Keratinocyte (primary cell): ENCODE data around the gene DAO. TPM values are rescaled to one million over a fixed set of nuclear protein-coding genes. Genes with fewer than 3 reads are reported as not detected.

ENCODE experiments used
- DNase-seq: peaks from one replicate; pipeline ENCODE4 v3.0.0-alpha.2; 2011; ENCODE audit warnings: low read depth, missing footprints, low spot score
- FAIRE-seq: peaks from 2 replicates; lab custom pipeline; 2011; peaks lifted over from hg19 to GRCh38; lab: Jason Lieb, UNC
- H2AFZ ChIP-seq: 2 replicates; pipeline ENCODE4 v1.6.0; 2012; ENCODE audit warnings: low read length, control low read depth, inconsistent platforms; ENCODE audit not compliant: control insufficient read depth
- H3K27ac ChIP-seq: 2 replicates; pipeline ENCODE4 v1.5.1; 2011; ENCODE audit warnings: low read length; ENCODE audit not compliant: control insufficient read depth, insufficient read depth
- H3K27me3 ChIP-seq: 3 replicates; pipeline ENCODE4 v1.6.0; 2011; ENCODE audit warnings: low read length; ENCODE audit not compliant: control insufficient read depth, insufficient read depth; ENCODE audit errors: extremely low read depth
- H3K36me3 ChIP-seq, 2 experiments: 2 replicates in 1 of 2; 3 replicates in 1 of 2; pipeline ENCODE4 v1.5.1; 2011; ENCODE audit warnings: low read length in 2 of 2, mild to moderate bottlenecking in 1 of 2; ENCODE audit not compliant: control insufficient read depth in 2 of 2, insufficient read depth in 2 of 2; ENCODE audit errors: extremely low read depth in 1 of 2
- H3K4me1 ChIP-seq: 3 replicates; pipeline ENCODE4 v1.5.1; 2011; ENCODE audit warnings: low read length; ENCODE audit not compliant: control insufficient read depth, insufficient read depth; ENCODE audit errors: extremely low read depth
- H3K4me2 ChIP-seq: 3 replicates; pipeline ENCODE4 v1.6.0; 2011; ENCODE audit warnings: low read depth, low read length; ENCODE audit not compliant: control insufficient read depth, insufficient read depth; ENCODE audit errors: extremely low read depth
- H3K4me3 ChIP-seq, 3 experiments: fragments of 200-600 bp in 1 of 3; sonication (generic) in 1 of 3; 2 replicates in 2 of 3; 3 replicates in 1 of 3; pipeline ENCODE4 v1.5.1; 2011 to 2016; ENCODE audit warnings: low read length in 3 of 3, mild to moderate bottlenecking in 3 of 3, control low read depth in 2 of 3, inconsistent platforms in 1 of 3, low read depth in 1 of 3, mixed read lengths in 1 of 3, mixed run types in 1 of 3, moderate library complexity in 1 of 3; ENCODE audit not compliant: control insufficient read depth in 2 of 3, insufficient read depth in 2 of 3; ENCODE audit errors: extremely low read depth in 1 of 3
- H3K79me2 ChIP-seq: 2 replicates; pipeline ENCODE4 v1.6.0; 2012; ENCODE audit warnings: low read length; ENCODE audit not compliant: control insufficient read depth, insufficient read depth
- H3K9ac ChIP-seq: 3 replicates; pipeline ENCODE4 v1.6.0; 2011; ENCODE audit warnings: low read length; ENCODE audit not compliant: control insufficient read depth, insufficient read depth; ENCODE audit errors: extremely low read depth
- H3K9me1 ChIP-seq: 3 replicates; pipeline ENCODE4 v1.6.0; 2011; ENCODE audit warnings: low read length; ENCODE audit not compliant: control insufficient read depth, insufficient read depth; ENCODE audit errors: extremely low read depth
- H3K9me3 ChIP-seq: 2 replicates; pipeline ENCODE4 v1.5.1; 2012; ENCODE audit warnings: low read depth, low read length; ENCODE audit not compliant: control insufficient read depth
- H4K20me1 ChIP-seq: 3 replicates; pipeline ENCODE4 v1.6.0; 2011; ENCODE audit warnings: low read length; ENCODE audit not compliant: control insufficient read depth, insufficient read depth; ENCODE audit errors: extremely low read depth
- CTCF ChIP-seq, 3 experiments: IDR thresholded peaks in 1 of 3; conservative IDR thresholded peaks in 1 of 3; optimal IDR thresholded peaks in 1 of 3; 2 replicates in 2 of 3; 3 replicates in 1 of 3; pipeline versions ENCODE3 to v1.5.1; 2011; ENCODE audit warnings: low read length in 3 of 3, mild to moderate bottlenecking in 3 of 3, moderate library complexity in 2 of 3, control low read depth in 1 of 3, inconsistent platforms in 1 of 3; ENCODE audit not compliant: insufficient read depth in 2 of 3; ENCODE audit errors: extremely low read depth in 1 of 3
- EZH2 ChIP-seq: IDR thresholded peaks from one replicate; pipeline ENCODE4 v1.6.1; 2012; ENCODE audit warnings: inconsistent platforms, mild to moderate bottlenecking, low read length, moderate library complexity
- dilution Hi-C: fragments of 300-500 bp; cut with MboI; formaldehyde crosslinking; loops from one replicate; pipeline ENCODE4 v1.7.0; 2020; ENCODE audit warnings: low sequenced_read_pairs; ENCODE audit not compliant: extremely low pct_ligation_motif_present
- polyA plus RNA-seq, 5 experiments: library from polyadenylated mRNA; depleted of rRNA in 3 of 5; stranded (reverse) in 3 of 5; stranded (forward) in 1 of 5; unstranded in 1 of 5; fragments of >200 nt; gene quantifications; 1 replicate in 1 of 5; 2 replicates in 3 of 5; 3 replicates in 1 of 5; pipeline versions ENCODE4 v1.2.1 to v1.2.3, GENCODE V29; 2011 to 2012; ENCODE audit warnings: missing spikeins in 2 of 5, low read depth in 1 of 5, low replicate concordance in 1 of 5

The DAO gene
- polyA plus RNA-seq, 1 donor (not counting 4 experiments of a cell fraction or from before 2014, with no cell fraction given) = not detected

- no peak overlapping the region for H3K27ac ChIP-seq
- no peak overlapping the region for H3K4me2 ChIP-seq
- TF ChIP-seq CTCF (optimal IDR thresholded peaks at IDR 0.05 in 1 of 3, IDR thresholded peaks at IDR 0.05 in 1 of 3, conservative IDR thresholded peaks at IDR 0.05 in 1 of 3; ENCODE audit: extremely low read depth in 1 of 3, insufficient read depth in 2 of 3, low read length in 3 of 3) (no peak), EZH2 (no peak)
- dilution Hi-C loops = no loop called here
- no peak overlapping the region for H3K9ac ChIP-seq
- H2AFZ ChIP-seq = no peak overlapping the region
- no peak for DNase-seq
- no peaks in the 10 kb centered on the region for H4K20me1 ChIP-seq
- no peaks in the 10 kb centered on the region for H3K27me3 ChIP-seq
- no peak overlapping the region for H3K4me3 ChIP-seq
- H3K4me1 ChIP-seq = no peaks in the 10 kb centered on the region
- H3K36me3 ChIP-seq = no peaks in the 10 kb centered on the region
- no peaks in the 10 kb centered on the region for H3K9me3 ChIP-seq
- no peaks in the 10 kb centered on the region for H3K9me1 ChIP-seq
- FAIRE-seq = no peak
- H3K79me2 ChIP-seq = no peaks in the 10 kb centered on the region
These were observed 16.4 kb downstream of the DAO start for GRCh38 chr12:108896336-108896735.

GRCh38 chr12:108896817-108897216 is 16.9 kb downstream of the DAO start:
- no peak for TF ChIP-seq EZH2
- no peak for TF ChIP-seq CTCF (optimal IDR thresholded peaks at IDR 0.05 in 1 of 3, IDR thresholded peaks at IDR 0.05 in 1 of 3, conservative IDR thresholded peaks at IDR 0.05 in 1 of 3; ENCODE audit: extremely low read depth in 1 of 3, insufficient read depth in 2 of 3, low read length in 3 of 3)
- Histone ChIP-seq H3K79me2 (no peaks in the 10 kb centered on the region), H3K9me3 (no peaks in the 10 kb centered on the region), H3K4me2 (no peak overlapping the region), H3K27me3 (no peaks in the 10 kb centered on the region), H3K4me3 (no peak overlapping the region), H3K9ac (no peak overlapping the region), H2AFZ (no peak overlapping the region), H3K9me1 (no peaks in the 10 kb centered on the region), H4K20me1 (no peaks in the 10 kb centered on the region), H3K36me3 (no peaks in the 10 kb centered on the region), H3K27ac (no peak overlapping the region), H3K4me1 (no peaks in the 10 kb centered on the region)
- dilution Hi-C loops = no loop called here
- FAIRE-seq (no peak), DNase-seq (no peak)
